NT2/D1 (cell line): ENCODE data around the gene ZFYVE27.

Experiments used
- SUZ12 ChIP-seq: IDR thresholded peaks from 2 replicates; pipeline ENCODE4 v1.6.1; 2011; ENCODE audit not compliant: insufficient read length, insufficient read depth; ENCODE audit errors: extremely low read depth
- ZNF274 ChIP-seq: IDR thresholded peaks from 2 replicates; pipeline ENCODE4 v1.6.1; 2011; ENCODE audit warnings: mild to moderate bottlenecking, low read depth, low read length

DNA sequence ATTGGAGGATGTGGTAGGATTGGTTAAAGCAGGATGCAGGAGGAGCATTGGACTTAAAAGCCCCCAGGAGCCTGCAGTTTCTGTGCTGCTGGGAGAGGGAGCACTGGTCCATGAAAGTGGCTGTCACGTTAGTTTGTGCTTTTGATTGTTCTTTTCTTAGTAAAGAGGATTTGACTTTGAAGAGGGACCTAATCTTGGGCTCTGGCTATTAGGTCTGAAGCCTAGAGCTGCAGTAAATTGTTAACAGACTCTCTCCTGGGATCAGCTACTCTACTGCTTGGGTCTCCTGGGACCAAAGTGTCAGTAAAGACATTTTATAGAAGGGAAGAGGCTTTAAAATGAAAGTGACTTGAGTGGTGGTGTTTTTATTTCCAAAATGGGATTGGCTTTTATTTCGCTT is 3.7 kb downstream of the ZFYVE27 start:
- TF ChIP-seq SUZ12, result no peak
- no peak for TF ChIP-seq ZNF274
